Activated CD4-positive, alpha-beta T cell treated with anti-CD3 and anti-CD28 coated beads for 4 hours (primary cell): ENCODE measurements around the gene PRDM2.

Experiments
- DNase-seq, 2 donors: peaks; one replicate each; pipeline ENCODE4 v3.0.0-alpha.2; 2020

The PRDM2 gene

DNA sequence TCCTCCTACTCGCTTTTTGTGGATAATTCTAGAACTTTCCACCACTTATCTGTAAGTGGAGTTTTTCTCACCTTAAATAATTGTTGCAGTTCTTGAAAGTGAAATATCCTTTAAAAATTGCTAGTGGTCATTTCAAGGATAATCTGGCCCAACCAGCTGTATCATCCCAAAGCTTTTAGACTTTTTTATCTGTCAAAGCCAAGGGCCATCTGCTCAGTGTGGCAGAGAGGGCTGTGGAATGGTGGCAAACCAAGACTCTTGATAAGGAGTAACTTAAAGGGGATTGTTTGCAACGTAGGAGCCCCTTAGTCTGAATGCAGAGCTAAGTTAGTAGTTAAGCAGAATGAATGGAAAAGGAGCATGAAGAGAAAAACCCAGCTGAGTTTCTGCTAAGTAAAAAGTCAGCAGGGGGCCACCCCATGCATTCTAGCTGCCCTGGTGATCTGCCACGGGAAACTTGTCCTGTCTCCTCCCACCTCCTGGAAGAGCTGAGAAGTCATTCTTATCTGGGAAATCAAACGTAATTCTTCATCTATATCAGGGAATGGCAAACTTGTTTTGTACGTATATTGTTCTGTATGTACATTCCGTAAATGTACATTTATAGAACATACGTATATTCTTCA is 169.3 kb downstream of the PRDM2 start:
- DNase-seq, result no peak

DNA sequence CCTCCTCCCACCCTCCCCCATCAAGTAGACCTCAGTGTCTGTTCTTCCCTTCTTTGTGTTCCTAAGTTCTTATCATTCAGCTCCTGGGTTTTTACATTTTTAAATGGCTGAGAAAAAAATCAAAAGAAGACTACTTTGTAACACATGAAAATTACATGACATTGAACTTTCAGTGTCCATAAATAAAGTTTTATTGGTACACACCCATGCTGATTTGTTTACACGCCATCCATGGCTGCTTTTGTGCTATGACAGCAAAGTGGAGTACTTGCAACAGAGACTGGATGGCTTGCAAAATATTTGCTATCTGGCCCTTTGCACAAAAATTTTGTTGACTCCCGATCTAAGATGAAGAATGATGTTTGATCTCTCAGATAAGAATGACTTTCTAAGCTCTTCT is 171.4 kb downstream of the PRDM2 start:
- DNase-seq, result no peak

DNA sequence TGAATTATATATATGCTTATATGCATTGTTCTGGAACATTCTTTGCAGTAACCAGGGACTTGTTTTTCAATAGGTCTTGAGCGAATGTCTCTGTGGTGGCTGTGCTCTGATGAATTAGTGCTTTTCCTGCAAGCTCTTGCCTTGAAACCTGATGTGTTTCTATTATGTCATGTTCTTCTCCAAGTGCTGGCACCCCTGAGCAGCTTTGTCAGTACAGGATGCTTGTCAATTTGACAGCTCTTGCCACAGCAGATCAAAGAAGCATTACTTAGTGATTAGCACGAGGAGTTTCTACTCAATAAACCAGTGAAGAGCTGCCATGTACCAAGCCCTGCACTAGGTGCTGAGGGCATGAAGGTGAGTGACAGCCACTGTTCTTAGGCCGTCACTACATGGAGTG is 171.9 kb downstream of the PRDM2 start:
- DNase-seq, result no peak

DNA sequence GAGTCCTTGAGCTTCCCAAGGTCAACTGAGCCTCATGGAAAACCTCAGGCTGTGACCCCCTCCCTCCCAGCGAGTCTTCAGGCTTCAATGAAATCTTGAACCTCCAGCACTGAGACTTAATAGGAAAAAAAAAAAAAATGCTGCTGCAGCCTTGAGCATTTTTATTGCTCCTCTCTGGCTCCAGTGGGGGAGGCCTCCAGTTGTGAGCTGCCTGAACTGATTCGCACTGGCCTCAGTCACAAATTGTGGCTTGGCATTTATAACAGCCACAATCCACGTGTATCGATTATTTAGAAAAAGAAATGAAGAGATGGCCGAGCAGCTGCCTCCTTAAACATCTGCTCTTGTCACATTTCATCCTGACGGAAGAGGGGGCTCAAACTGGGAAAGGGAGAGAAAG is 173.0 kb downstream of the PRDM2 start:
- DNase-seq, result no peak
